ENCODE measurements around the gene FAF1.
"Not testable (repeated sequence)": the region's sequence is repeated elsewhere in the genome, so short reads cannot be mapped to it uniquely, and the experiment has no call there.

The FAF1 gene

GRCh38 chr1:50822035-50822776 is 137.9 kb downstream of the FAF1 start:
- Mint-ChIP-seq H3K9me3 (peaks cover 2 to 3% of the 10 kb centered on the region in 2 donors), H3K4me1 (peaks cover 6 to 13% of the 10 kb centered on the region in 2 donors), H3K27me3 (no peaks in the 10 kb centered on the region), H3K36me3 (peaks cover 6 to 10% of the 10 kb centered on the region in 2 donors), H3K4me3 (no peak overlapping the region), H3K27ac (no peak overlapping the region)
- no peak for ATAC-seq (replicated peaks)
- DNase-seq = no peak

GRCh38 chr1:50820545-50820944 is 139.5 kb downstream of the FAF1 start:
- H3K27ac Mint-ChIP-seq = no peak overlapping the region
- no peak overlapping the region for H3K4me3 Mint-ChIP-seq
- no peaks in the 10 kb centered on the region for H3K27me3 Mint-ChIP-seq
- no peak for DNase-seq
- no peak for ATAC-seq (replicated peaks)
- H3K9me3 Mint-ChIP-seq = peaks cover 4 to 6% of the 10 kb centered on the region in 2 donors
- H3K36me3 Mint-ChIP-seq = peaks cover 7 to 15% of the 10 kb centered on the region in 2 donors
- peaks cover 6 to 13% of the 10 kb centered on the region in 2 donors for H3K4me1 Mint-ChIP-seq

- Mint-ChIP-seq H3K9me3 (peaks cover 22 to 23% of the 10 kb centered on the region in 2 donors), H3K27ac (no peak overlapping the region), H3K4me1 (peaks cover 15 to 19% of the 10 kb centered on the region in 2 donors), H3K27me3 (no peaks in the 10 kb centered on the region), H3K4me3 (no peak overlapping the region), H3K36me3 (peaks cover 40 to 49% of the 10 kb centered on the region in 2 donors)
- ATAC-seq (replicated peaks) (no peak), DNase-seq (no peak)
These were observed 147.7 kb downstream of the FAF1 start for GRCh38 chr1:50812346-50812745.

GRCh38 chr1:50808296-50808695 is 151.8 kb downstream of the FAF1 start:
- Mint-ChIP-seq H3K9me3 (peaks cover 26 to 28% of the 10 kb centered on the region in 2 donors), H3K27me3 (no peaks in the 10 kb centered on the region), H3K27ac (no peak overlapping the region), H3K36me3 (peaks cover 39 to 51% of the 10 kb centered on the region in 2 donors), H3K4me1 (peaks cover 17 to 28% of the 10 kb centered on the region in 2 donors), H3K4me3 (no peak overlapping the region)
- no peak for DNase-seq
- ATAC-seq (replicated peaks) = no peak

GRCh38 chr1:50796272-50796671 is 163.8 kb downstream of the FAF1 start:
- Mint-ChIP-seq H3K27me3 (no peaks in the 10 kb centered on the region), H3K4me1 (peaks cover 12 to 17% of the 10 kb centered on the region in 2 donors), H3K27ac (no peak overlapping the region)

DNA sequence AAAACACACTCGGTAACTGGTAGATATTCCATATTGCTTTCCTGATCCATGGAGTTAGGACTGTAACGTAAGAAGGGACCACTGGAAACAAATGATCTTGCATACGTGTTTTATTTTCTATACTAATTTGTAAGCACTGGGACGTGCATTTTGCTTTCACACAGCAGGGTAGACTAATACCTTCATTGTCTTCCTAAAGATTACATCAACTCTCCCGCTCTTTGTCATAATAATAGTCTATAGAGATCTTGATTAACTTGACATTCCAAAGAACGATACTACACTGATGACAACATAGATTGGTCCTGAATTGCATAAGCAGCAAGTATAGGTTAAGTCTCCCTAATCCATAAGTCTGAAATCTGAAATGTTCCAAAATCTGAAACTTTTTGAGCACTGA is 166.5 kb downstream of the FAF1 start:
- H3K4me1 Mint-ChIP-seq = peaks cover 9% of the 10 kb centered on the region in 2 donors
- DNase-seq = no peak
- no peaks in the 10 kb centered on the region for H3K27me3 Mint-ChIP-seq
- H3K4me3 Mint-ChIP-seq = no peak overlapping the region
- no peaks in the 10 kb centered on the region for H3K9me3 Mint-ChIP-seq
- peaks cover 5 to 13% of the 10 kb centered on the region in 2 donors for H3K36me3 Mint-ChIP-seq
- H3K27ac Mint-ChIP-seq = no peak overlapping the region
- no peak for ATAC-seq (replicated peaks)

More at GRCh38 chr1:50796272-50796671, 163.8 kb downstream of the FAF1 start:
- Mint-ChIP-seq H3K4me3 (no peak overlapping the region), H3K36me3 (peaks cover 5 to 11% of the 10 kb centered on the region in 2 donors), H3K9me3 (no peaks in the 10 kb centered on the region)
- ATAC-seq (replicated peaks) (no peak), DNase-seq (no peak)

- H3K4me1 Mint-ChIP-seq = peaks cover 0 to 5% of the 10 kb centered on the region in 2 donors
- ATAC-seq (replicated peaks) (no peak), DNase-seq (no peak)
- H3K27me3 Mint-ChIP-seq = no peaks in the 10 kb centered on the region
- peaks cover 8 to 35% of the 10 kb centered on the region in 2 donors for H3K36me3 Mint-ChIP-seq
- no peaks in the 10 kb centered on the region for H3K9me3 Mint-ChIP-seq
- no peak overlapping the region for H3K4me3 Mint-ChIP-seq
- no peak overlapping the region for H3K27ac Mint-ChIP-seq
These were observed 172.8 kb downstream of the FAF1 start for GRCh38 chr1:50787266-50787665.

GRCh38 chr1:50783286-50783685 is 176.8 kb downstream of the FAF1 start:
- no peak overlapping the region for H3K27ac Mint-ChIP-seq
- peaks cover 11 to 14% of the 10 kb centered on the region in 2 donors for H3K4me1 Mint-ChIP-seq
- H3K9me3 Mint-ChIP-seq = no peaks in the 10 kb centered on the region
- peaks cover 19 to 49% of the 10 kb centered on the region in 2 donors for H3K36me3 Mint-ChIP-seq
- H3K4me3 Mint-ChIP-seq = no peak overlapping the region
- no peaks in the 10 kb centered on the region for H3K27me3 Mint-ChIP-seq
- no peak for DNase-seq
- no peak for ATAC-seq (replicated peaks)

DNA sequence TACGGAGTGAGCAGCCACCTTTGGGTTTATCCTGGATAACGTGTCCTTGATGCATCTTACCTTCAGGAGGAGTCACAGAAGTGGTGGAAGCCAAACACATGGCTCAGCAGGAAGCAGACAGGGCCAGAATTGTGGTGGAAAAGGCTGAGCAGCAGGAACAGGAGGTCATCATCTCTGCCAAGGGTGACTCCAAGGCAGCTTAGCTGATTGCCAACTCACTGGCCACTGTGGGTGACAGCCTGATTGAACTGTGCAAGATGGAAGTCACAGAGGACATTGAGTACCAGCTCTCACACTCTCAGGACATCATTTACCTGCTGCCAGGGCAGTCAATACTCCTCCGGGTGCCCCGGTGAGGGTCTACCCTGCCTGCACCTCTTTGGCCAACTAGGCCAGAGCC is 179.3 kb downstream of the FAF1 start:
- Mint-ChIP-seq H3K27ac (peak overlapping the region; percentile 51), H3K9me3 (no peaks in the 10 kb centered on the region), H3K27me3 (no peaks in the 10 kb centered on the region), H3K36me3 (peaks cover 16 to 40% of the 10 kb centered on the region in 2 donors), H3K4me3 (no peak overlapping the region), H3K4me1 (peaks cover 11 to 14% of the 10 kb centered on the region in 2 donors)
- no peak for DNase-seq
- no peak for ATAC-seq (replicated peaks)

GRCh38 chr1:50779801-50780200 is 180.3 kb downstream of the FAF1 start:
- Mint-ChIP-seq H3K4me3 (no peak overlapping the region), H3K9me3 (no peaks in the 10 kb centered on the region), H3K36me3 (peaks cover 15 to 32% of the 10 kb centered on the region in 2 donors), H3K27me3 (no peaks in the 10 kb centered on the region), H3K27ac (no peak overlapping the region), H3K4me1 (peaks cover 11 to 14% of the 10 kb centered on the region in 2 donors)
- ATAC-seq (replicated peaks) (peak in 1 of 2 donors; percentile 65), DNase-seq (no peak)

GRCh38 chr1:50775740-50776139 is 184.3 kb downstream of the FAF1 start:
- Mint-ChIP-seq H3K4me3 (no peak overlapping the region), H3K9me3 (no peaks in the 10 kb centered on the region), H3K27me3 (no peaks in the 10 kb centered on the region), H3K4me1 (peaks cover 9 to 13% of the 10 kb centered on the region in 2 donors), H3K27ac (no peak overlapping the region), H3K36me3 (peaks cover 13 to 19% of the 10 kb centered on the region in 2 donors)
- ATAC-seq (replicated peaks) (no peak), DNase-seq (no peak)

- Mint-ChIP-seq H3K36me3 (peaks cover 9 to 10% of the 10 kb centered on the region in 2 donors), H3K9me3 (no peaks in the 10 kb centered on the region), H3K4me3 (no peak overlapping the region), H3K4me1 (peaks cover 4 to 6% of the 10 kb centered on the region in 2 donors), H3K27ac (no peak overlapping the region), H3K27me3 (no peaks in the 10 kb centered on the region)
- ATAC-seq (replicated peaks) (peak in 1 of 2 donors; percentile 33), DNase-seq (no peak)
These were observed 185.2 kb downstream of the FAF1 start for GRCh38 chr1:50774759-50775351.

- DNase-seq (no peak), ATAC-seq (replicated peaks) (no peak)
- H3K27ac Mint-ChIP-seq = peak overlapping the region; percentile 20
- no peaks in the 10 kb centered on the region for H3K27me3 Mint-ChIP-seq
- H3K9me3 Mint-ChIP-seq = peaks cover 0 to 4% of the 10 kb centered on the region in 2 donors
- peaks cover 8 to 18% of the 10 kb centered on the region in 2 donors for H3K36me3 Mint-ChIP-seq
- no peak overlapping the region for H3K4me3 Mint-ChIP-seq
- peaks cover 21 to 29% of the 10 kb centered on the region in 2 donors for H3K4me1 Mint-ChIP-seq
These were observed 193.4 kb downstream of the FAF1 start for GRCh38 chr1:50766688-50767087.

- Mint-ChIP-seq H3K36me3 (peaks cover 35 to 56% of the 10 kb centered on the region in 2 donors), H3K9me3 (peaks cover 16% of the 10 kb centered on the region in 2 donors)
- H3K27me3 Mint-ChIP-seq; DNase-seq; H3K4me3 Mint-ChIP-seq; H3K4me1 Mint-ChIP-seq; H3K27ac Mint-ChIP-seq; ATAC-seq (replicated peaks): not testable (repeated sequence)
These were observed 203.5 kb downstream of the FAF1 start for GRCh38 chr1:50756543-50756942.

DNA sequence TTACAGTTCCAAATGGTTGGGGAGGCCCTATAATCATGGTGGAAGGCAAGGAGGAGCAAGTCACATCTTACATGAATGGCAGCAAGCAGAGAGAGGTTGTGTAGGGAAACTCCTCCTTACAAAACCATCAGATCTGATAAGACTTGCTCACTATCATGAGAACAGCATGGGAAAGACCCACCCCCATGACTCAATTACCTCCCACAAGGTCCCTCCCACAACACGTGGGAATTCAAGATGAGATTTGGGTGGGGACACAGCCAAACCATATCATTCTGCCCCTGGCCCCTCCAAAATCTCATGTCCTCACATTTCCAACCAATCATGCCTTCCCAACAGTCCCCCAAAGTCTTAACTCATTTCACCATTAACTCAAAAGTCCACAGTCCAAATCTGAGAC is 205.3 kb downstream of the FAF1 start:
- not testable (repeated sequence) for ATAC-seq (replicated peaks); H3K27ac Mint-ChIP-seq; H3K4me3 Mint-ChIP-seq; H3K27me3 Mint-ChIP-seq; DNase-seq; H3K4me1 Mint-ChIP-seq
- peaks cover 10 to 12% of the 10 kb centered on the region in 2 donors for H3K9me3 Mint-ChIP-seq
- peaks cover 27 to 43% of the 10 kb centered on the region in 2 donors for H3K36me3 Mint-ChIP-seq

Measured in stimulated activated naive B cell treated with anti-CD40 and anti-IgM and Interleukin-4, amounts not matched to agents 10 μg/mL and 1 μg/mL and 100 μg/mL, for 72 hours (primary cell).